ENCODE measurements around the gene AVL9.
"Not testable (repeated sequence)": the region's sequence is repeated elsewhere in the genome, so short reads cannot be mapped to it uniquely, and the experiment has no call there.

- TF ChIP-seq CTCF (IDR thresholded peaks at IDR 0.05); EZH2 (IDR thresholded peaks at IDR 0.05; ENCODE audit: borderline replicate concordance, insufficient read depth, low read depth, low read length, poor library complexity, severe bottlenecking): not testable (repeated sequence)
Measured at GRCh38 chr7:32464641-32465416, 30.5 kb upstream of the AVL9 start.
